OCI-LY7 (cell line): ENCODE data around the gene APEX1.

Source experiments
- CTCF ChIP-seq: fragments of 200-600 bp; sonication (generic); conservative IDR thresholded peaks from 2 replicates; pipeline ENCODE4 v1.5.1; 2014; ENCODE audit warnings: mild to moderate bottlenecking, antibody characterized with exemption, low read length, moderate library complexity, mixed read lengths
- EZH2phosphoT487 ChIP-seq: fragments of 200-600 bp; sonication (generic); IDR thresholded peaks from 2 replicates; pipeline ENCODE4 v1.6.1; 2018; ENCODE audit warnings: low read depth, borderline replicate concordance, mild to moderate bottlenecking, mixed run types, antibody characterized with exemption, low read length, moderate library complexity, mixed read lengths

DNA sequence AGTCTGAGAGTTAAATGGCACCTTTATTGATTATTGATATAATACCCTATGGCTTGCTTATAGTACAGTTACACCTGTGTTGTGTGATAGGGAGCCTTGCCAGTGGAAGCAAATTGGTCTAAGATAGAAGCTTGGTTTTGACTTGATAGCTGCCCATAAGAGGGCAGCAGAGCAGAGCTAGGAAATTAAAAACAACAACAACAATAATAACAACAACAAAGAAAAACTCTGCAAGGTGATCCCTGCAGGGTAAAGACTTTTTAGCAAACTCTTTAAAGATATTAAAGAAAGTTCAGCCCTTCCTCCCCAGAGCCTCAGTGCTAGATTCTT, 32.3 kb downstream of the APEX1 start:
- TF ChIP-seq CTCF (peak; percentile 33; the same call in 1 of the 2 replicates), EZH2phosphoT487 (no peak)
